MM.1S (cell line): ENCODE measurements around the gene CACNA1C.

Experiments used
- DNase-seq: peaks from one replicate; pipeline ENCODE4 v3.0.0-alpha.2; 2015
- H2AFZ ChIP-seq: fragments of 300-600 bp; sonication (generic); 2 replicates; pipeline ENCODE4 v1.6.0; 2016; ENCODE audit warnings: antibody characterized with exemption, low read length
- H3F3A ChIP-seq: fragments of 300-600 bp; sonication (generic); 2 replicates; pipeline ENCODE4 v1.6.1; 2016; ENCODE audit warnings: mild to moderate bottlenecking, antibody characterized with exemption, low read length, moderate library complexity, mixed read lengths; ENCODE audit not compliant: insufficient read depth
- H3K27ac ChIP-seq: fragments of 300-600 bp; sonication (generic); 2 replicates; pipeline ENCODE4 v1.5.1; 2016; ENCODE audit warnings: mild to moderate bottlenecking, low read length
- H3K27me3 ChIP-seq: fragments of 300-600 bp; sonication (generic); replicated peaks from 2 replicates; pipeline ENCODE4 v1.6.0; 2016; ENCODE audit warnings: low read length; ENCODE audit not compliant: insufficient read depth
- H3K36me3 ChIP-seq: fragments of 300-600 bp; sonication (generic); replicated peaks from 2 replicates; pipeline ENCODE4 v1.6.1; 2016; ENCODE audit warnings: mild to moderate bottlenecking, low read length, mixed read lengths; ENCODE audit not compliant: insufficient read depth
- H3K4me1 ChIP-seq: fragments of 300-600 bp; sonication (generic); 2 replicates; pipeline ENCODE4 v1.6.1; 2016; ENCODE audit warnings: low read length, mixed read lengths
- H3K4me2 ChIP-seq: fragments of 300-600 bp; sonication (generic); 2 replicates; pipeline ENCODE4 v1.6.0; 2016; ENCODE audit warnings: low read depth, low read length
- H3K4me3 ChIP-seq: fragments of 300-600 bp; sonication (generic); 2 replicates; pipeline ENCODE4 v1.5.1; 2016; ENCODE audit warnings: low read length, mixed read lengths
- H3K79me2 ChIP-seq: fragments of 300-600 bp; sonication (generic); 2 replicates; pipeline ENCODE4 v1.6.1; 2016; ENCODE audit warnings: mixed run types, low read length, mixed read lengths
- H3K9ac ChIP-seq: fragments of 300-600 bp; sonication (generic); 2 replicates; pipeline ENCODE4 v1.6.1; 2016; ENCODE audit warnings: low read length, mixed read lengths
- H3K9me2 ChIP-seq: fragments of 300-600 bp; sonication (generic); replicated peaks from 2 replicates; pipeline ENCODE4 v1.6.1; 2016; ENCODE audit warnings: mild to moderate bottlenecking, low read length, mixed read lengths; ENCODE audit not compliant: insufficient read depth
- H3K9me3 ChIP-seq: fragments of 300-600 bp; sonication (generic); replicated peaks from 2 replicates; pipeline ENCODE4 v1.6.1; 2016; ENCODE audit warnings: mild to moderate bottlenecking, low read length, mixed read lengths; ENCODE audit not compliant: insufficient read depth
- H4K20me1 ChIP-seq: fragments of 300-600 bp; sonication (generic); 2 replicates; pipeline ENCODE4 v1.6.1; 2016; ENCODE audit warnings: mild to moderate bottlenecking, low read length, moderate library complexity, mixed read lengths; ENCODE audit not compliant: insufficient read depth
- CTCF ChIP-seq: fragments of 300-600 bp; sonication (generic); IDR thresholded peaks from 2 replicates; pipeline ENCODE4 v1.5.1; 2016; ENCODE audit warnings: antibody characterized with exemption, low read length, mixed read lengths
- EZH2 ChIP-seq: fragments of 300-600 bp; sonication (generic); optimal IDR thresholded peaks from 2 replicates; pipeline ENCODE3; 2017; ENCODE audit warnings: low read depth, mild to moderate bottlenecking, antibody characterized with exemption, low read length, mixed read lengths
- EZH2phosphoT487 ChIP-seq: fragments of 300-600 bp; sonication (generic); IDR thresholded peaks from 2 replicates; pipeline ENCODE4 v1.6.1; 2018; ENCODE audit warnings: antibody characterized with exemption, low read length

Gene CACNA1C

GRCh38 chr12:2412305-2412643 is 359.5 kb downstream of the CACNA1C start:
- no peak overlapping the region for H3K9ac ChIP-seq
- H3K27me3 ChIP-seq: no peaks in the 10 kb centered on the region
- H3K9me3 ChIP-seq: no peaks in the 10 kb centered on the region
- H3F3A ChIP-seq: no peaks in the 10 kb centered on the region
- no peaks in the 10 kb centered on the region for H3K79me2 ChIP-seq
- no peaks in the 10 kb centered on the region for H3K9me2 ChIP-seq
- H3K4me3 ChIP-seq: no peak overlapping the region
- H2AFZ ChIP-seq: no peak overlapping the region
- no peak overlapping the region for H3K27ac ChIP-seq
- H3K36me3 ChIP-seq: no peaks in the 10 kb centered on the region
- H4K20me1 ChIP-seq: no peaks in the 10 kb centered on the region
- no peak for DNase-seq
- H3K4me1 ChIP-seq: peaks cover 5% of the 10 kb centered on the region
- no peak overlapping the region for H3K4me2 ChIP-seq
- no peak for TF ChIP-seq EZH2phosphoT487
- no peak for TF ChIP-seq EZH2
- no peak for TF ChIP-seq CTCF

- DNase-seq: no peak
- no peak overlapping the region for H2AFZ ChIP-seq
- peaks cover 15% of the 10 kb centered on the region for H3K4me1 ChIP-seq
- no peaks in the 10 kb centered on the region for H3K9me2 ChIP-seq
- H3K27me3 ChIP-seq: no peaks in the 10 kb centered on the region
- no peaks in the 10 kb centered on the region for H3K79me2 ChIP-seq
- TF ChIP-seq EZH2phosphoT487 (no peak), EZH2 (no peak), CTCF (no peak)
- H4K20me1 ChIP-seq: no peaks in the 10 kb centered on the region
- H3K9ac ChIP-seq: no peak overlapping the region
- H3K36me3 ChIP-seq: no peaks in the 10 kb centered on the region
- no peak overlapping the region for H3K4me2 ChIP-seq
- H3F3A ChIP-seq: 0 out of 2 replicates have a peak, but pooled peaks cover 4% of the 10 kb centered on the region
- H3K4me3 ChIP-seq: no peak overlapping the region
- H3K9me3 ChIP-seq: no peaks in the 10 kb centered on the region
- no peak overlapping the region for H3K27ac ChIP-seq
Measured at GRCh38 chr12:2413301-2413700, 360.5 kb downstream of the CACNA1C start.

- H3K4me1 ChIP-seq: peaks cover 21% of the 10 kb centered on the region
- H3K9me3 ChIP-seq: no peaks in the 10 kb centered on the region
- H3K4me3 ChIP-seq: no peak overlapping the region
- H3K27ac ChIP-seq: no peak overlapping the region
- no peaks in the 10 kb centered on the region for H3K9me2 ChIP-seq
- no peak overlapping the region for H2AFZ ChIP-seq
- DNase-seq: no peak
- 0 out of 2 replicates have a peak, but pooled peaks cover 4% of the 10 kb centered on the region for H3F3A ChIP-seq
- H3K4me2 ChIP-seq: no peak overlapping the region
- no peak overlapping the region for H3K9ac ChIP-seq
- no peaks in the 10 kb centered on the region for H4K20me1 ChIP-seq
- H3K36me3 ChIP-seq: no peaks in the 10 kb centered on the region
- H3K79me2 ChIP-seq: no peaks in the 10 kb centered on the region
- TF ChIP-seq CTCF (no peak), EZH2 (no peak), EZH2phosphoT487 (no peak)
- no peaks in the 10 kb centered on the region for H3K27me3 ChIP-seq
Measured at GRCh38 chr12:2413999-2414792, 361.4 kb downstream of the CACNA1C start.
